Measurements from ENCODE around the gene HNRNPF. TPM values are rescaled to one million over a fixed set of nuclear protein-coding genes. Genes with fewer than 3 reads are reported as not detected.

Gene HNRNPF
- total RNA-seq, 2 donors from 2014 or later = 283 to 299 TPM

DNA sequence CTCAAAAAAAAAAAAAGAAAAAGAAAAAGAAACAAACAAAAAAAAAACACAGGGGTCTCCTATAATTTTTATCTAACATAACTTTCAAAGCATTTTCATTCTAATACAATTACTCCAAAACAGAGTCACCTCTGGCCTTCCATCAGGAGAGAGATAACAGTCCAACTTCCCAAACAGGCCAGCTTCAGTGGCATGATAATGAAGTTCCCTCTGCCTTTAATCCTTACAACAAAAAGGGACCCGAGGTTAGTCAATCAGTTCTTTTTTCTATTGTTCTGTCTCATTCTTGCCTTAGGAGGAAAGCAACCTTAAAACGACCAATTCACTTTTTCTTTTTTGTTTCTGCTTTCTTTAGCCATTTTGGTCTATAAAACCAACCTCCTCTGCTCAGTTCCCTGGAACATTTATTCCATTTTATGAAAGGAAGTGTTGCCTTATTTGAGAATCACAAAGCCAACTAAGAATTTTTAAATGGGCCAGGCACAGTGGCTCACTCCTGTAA lies 54.1 kb downstream of the HNRNPF start:
- Mint-ChIP-seq H3K4me3 (no peak overlapping the region), H3K9me3 (no peaks in the 10 kb centered on the region), H3K4me1 (peaks cover 26% of the 10 kb centered on the region), H3K27ac (peak overlapping the region; percentile 61), H3K36me3 (ENCODE audit: low read depth) (no peaks in the 10 kb centered on the region), H3K27me3 (ENCODE audit: insufficient read depth) (no peaks in the 10 kb centered on the region)
- TF ChIP-seq CTCF (conservative IDR thresholded peaks at IDR 0.05) = no peak
- 10 to 14% methylated on average over 2 of the region's 2 CpGs for WGBS, 2 experiments (ENCODE audit: insufficient coverage in 1 of 2, insufficient read length in 1 of 2)
- H3K4me3 ChIP-seq (ENCODE audit: low read length) = no peak overlapping the region
- H3K9ac ChIP-seq (ENCODE audit: extremely low read depth, low read length, poor library complexity, severe bottlenecking) = no peak overlapping the region
- no peaks in the 10 kb centered on the region for H3K9me3 ChIP-seq (ENCODE audit: control insufficient read depth, low read length)
- H3K27me3 ChIP-seq (ENCODE audit: control insufficient read depth, insufficient read depth, low read length, poor library complexity, severe bottlenecking) = no peaks in the 10 kb centered on the region
- no peak for DNase-seq
- peaks cover 5% of the 10 kb centered on the region for H3K4me1 ChIP-seq (ENCODE audit: control insufficient read depth, insufficient read depth, low read length)
- H3K36me3 ChIP-seq (ENCODE audit: control insufficient read depth, insufficient read depth, low read length) = no peaks in the 10 kb centered on the region
- H3K27ac ChIP-seq (ENCODE audit: low read depth, low read length) = no peak overlapping the region

GRCh38 chr10:43354330-43354635 lies 54.7 kb downstream of the HNRNPF start:
- Mint-ChIP-seq H3K27ac (no peak overlapping the region), H3K4me1 (peaks cover 26% of the 10 kb centered on the region), H3K4me3 (no peak overlapping the region), H3K27me3 (ENCODE audit: insufficient read depth) (no peaks in the 10 kb centered on the region), H3K36me3 (ENCODE audit: low read depth) (no peaks in the 10 kb centered on the region), H3K9me3 (no peaks in the 10 kb centered on the region)
- Histone ChIP-seq H3K4me1 (ENCODE audit: control insufficient read depth, insufficient read depth, low read length) (peaks cover 5% of the 10 kb centered on the region), H3K9me3 (ENCODE audit: control insufficient read depth, low read length) (no peaks in the 10 kb centered on the region), H3K36me3 (ENCODE audit: control insufficient read depth, insufficient read depth, low read length) (no peaks in the 10 kb centered on the region), H3K27me3 (ENCODE audit: control insufficient read depth, insufficient read depth, low read length, poor library complexity, severe bottlenecking) (no peaks in the 10 kb centered on the region), H3K27ac (ENCODE audit: low read depth, low read length) (no peak overlapping the region), H3K4me3 (ENCODE audit: low read length) (no peak overlapping the region), H3K9ac (ENCODE audit: extremely low read depth, low read length, poor library complexity, severe bottlenecking) (no peak overlapping the region)
- WGBS, 2 experiments (ENCODE audit: insufficient coverage in 1 of 2, insufficient read length in 1 of 2) = 80 to 81% methylated on average over 1 to 2 of the region's 2 CpGs
- TF ChIP-seq CTCF (conservative IDR thresholded peaks at IDR 0.05) = no peak
- DNase-seq = no peak

GRCh38 chr10:43353495-43354329 lies 55.3 kb downstream of the HNRNPF start:
- TF ChIP-seq CTCF (conservative IDR thresholded peaks at IDR 0.05) = no peak
- Mint-ChIP-seq H3K27me3 (ENCODE audit: insufficient read depth) (no peaks in the 10 kb centered on the region), H3K27ac (no peak overlapping the region), H3K4me3 (no peak overlapping the region), H3K9me3 (no peaks in the 10 kb centered on the region), H3K4me1 (peaks cover 26% of the 10 kb centered on the region), H3K36me3 (ENCODE audit: low read depth) (no peaks in the 10 kb centered on the region)
- no peak for DNase-seq
- Histone ChIP-seq H3K9ac (ENCODE audit: extremely low read depth, low read length, poor library complexity, severe bottlenecking) (no peak overlapping the region), H3K36me3 (ENCODE audit: control insufficient read depth, insufficient read depth, low read length) (no peaks in the 10 kb centered on the region), H3K4me1 (ENCODE audit: control insufficient read depth, insufficient read depth, low read length) (peaks cover 5% of the 10 kb centered on the region), H3K4me3 (ENCODE audit: low read length) (no peak overlapping the region), H3K27me3 (ENCODE audit: control insufficient read depth, insufficient read depth, low read length, poor library complexity, severe bottlenecking) (no peaks in the 10 kb centered on the region), H3K9me3 (ENCODE audit: control insufficient read depth, low read length) (no peaks in the 10 kb centered on the region), H3K27ac (ENCODE audit: low read depth, low read length) (no peak overlapping the region)
- 53 to 71% methylated on average over 3 of the region's 3 CpGs for WGBS, 2 experiments (ENCODE audit: insufficient coverage in 1 of 2, insufficient read length in 1 of 2)
